ENCODE results near the gene FNDC11.
"Not testable (repeated sequence)": the region's sequence is repeated elsewhere in the genome, so short reads cannot be mapped to it uniquely, and the experiment has no call there.

The FNDC11 gene

GRCh38 chr20:63567386-63568169, 13.6 kb downstream of the FNDC11 start:
- DNase-seq, result peak in 3 of 5 experiments; percentile 21 to 82 (median 52)

GRCh38 chr20:63568170-63568981, 14.4 kb downstream of the FNDC11 start:
- peak in 1 of 5 experiments; percentile 27 for DNase-seq

DNA sequence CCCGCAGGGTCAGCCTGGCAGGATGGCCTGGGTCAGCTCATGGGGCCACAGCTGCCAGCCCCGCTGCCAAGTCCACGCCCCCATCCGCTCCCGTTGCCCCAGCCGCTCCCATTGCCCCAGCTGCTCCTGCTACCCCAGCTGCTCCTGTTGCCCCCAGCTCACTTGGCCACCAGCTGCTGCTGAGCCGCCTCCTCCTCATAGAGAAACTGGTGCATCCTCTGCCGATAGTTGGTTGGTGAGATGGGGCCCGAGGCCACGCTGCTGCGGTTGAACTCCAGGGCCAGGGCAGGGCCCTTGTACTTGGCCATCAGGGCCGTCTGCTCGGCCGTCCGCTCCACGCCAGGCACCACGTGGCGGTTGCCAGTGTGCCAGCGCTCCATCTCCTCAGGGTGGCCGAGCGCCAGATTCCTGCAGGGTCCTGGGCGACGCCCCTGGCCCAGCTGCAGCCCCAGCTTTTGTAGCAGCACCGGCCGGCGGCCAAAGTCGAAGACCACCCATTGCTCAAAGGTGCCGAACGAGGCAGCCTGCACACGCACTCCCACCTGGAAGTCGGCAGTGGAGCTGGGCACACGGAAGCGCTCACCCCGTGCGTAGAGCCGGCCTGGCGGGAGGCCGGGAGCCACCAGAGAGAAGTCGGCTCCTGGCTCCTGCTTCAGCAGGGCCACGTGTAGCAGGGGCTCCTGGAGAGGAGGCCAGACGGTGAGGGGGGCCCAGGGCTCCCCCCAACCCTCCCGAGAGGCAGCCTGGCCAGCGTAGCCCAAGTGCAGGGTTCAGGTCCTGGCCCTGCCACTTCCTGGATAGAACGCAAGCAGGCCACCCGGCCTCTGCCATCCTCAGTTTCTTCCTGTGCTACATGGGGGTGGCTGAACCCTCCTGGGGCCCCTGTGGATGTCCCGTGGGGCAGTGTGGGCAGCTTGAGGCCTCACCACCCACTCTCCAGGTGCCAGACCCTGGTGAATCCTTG, 15.3 kb downstream of the FNDC11 start:
- no peak for DNase-seq

GRCh38 chr20:63570281-63571086, 16.5 kb downstream of the FNDC11 start:
- DNase-seq, result no peak

DNA sequence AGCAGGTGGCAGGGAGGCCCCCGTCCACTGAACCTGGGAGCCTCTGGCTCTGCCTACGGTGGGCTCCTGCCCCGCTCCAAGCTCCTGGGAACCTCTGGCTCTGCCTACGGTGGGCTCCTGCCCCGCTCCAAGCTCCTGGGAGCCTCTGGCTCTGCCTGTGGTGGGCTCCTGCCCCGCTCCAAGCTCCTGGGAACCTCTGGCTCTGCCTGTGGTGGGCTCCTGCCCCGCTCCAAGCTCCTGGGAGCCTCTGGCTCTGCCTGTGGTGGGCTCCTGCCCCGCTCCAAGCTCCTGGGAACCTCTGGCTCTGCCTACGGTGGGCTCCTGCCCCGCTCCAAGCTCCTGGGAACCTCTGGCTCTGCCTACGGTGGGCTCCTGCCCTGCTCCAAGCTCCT, 17.1 kb downstream of the FNDC11 start:
- not testable (repeated sequence) for DNase-seq

DNA sequence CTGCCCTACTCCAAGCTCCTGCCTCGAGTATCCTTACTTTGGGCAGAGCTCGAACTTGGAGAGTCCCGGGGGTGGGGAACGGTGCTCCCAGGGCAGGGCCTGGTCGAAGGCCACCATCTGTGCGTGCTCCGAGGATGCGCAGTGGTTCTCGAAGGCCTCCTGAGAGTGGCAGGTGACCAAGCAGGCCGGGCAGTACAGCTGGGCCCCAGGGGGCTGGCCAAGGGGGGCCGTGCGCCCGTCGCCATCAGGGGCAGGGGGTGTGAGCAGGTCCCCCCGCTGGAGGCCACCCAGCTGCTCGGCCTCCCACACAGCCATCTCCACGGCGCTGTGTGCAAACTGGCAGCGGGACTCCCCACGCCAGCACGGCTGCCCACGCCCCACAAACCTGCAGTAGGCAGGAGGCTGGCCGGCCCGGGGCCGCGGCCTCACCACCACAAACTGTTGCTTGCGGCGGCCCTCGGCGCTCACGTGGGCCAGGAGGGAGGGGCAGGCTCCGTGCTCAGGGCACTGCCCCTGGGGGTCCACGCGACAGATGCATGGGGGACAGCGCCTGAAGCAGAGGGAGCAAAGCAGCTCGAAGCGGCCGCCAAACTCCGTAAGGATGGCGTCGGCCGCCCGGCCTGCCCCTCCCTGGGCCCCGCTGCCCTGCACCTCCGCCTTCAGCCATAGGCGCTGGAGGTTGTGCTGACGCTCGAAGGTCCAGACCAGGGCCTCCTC, 18.3 kb downstream of the FNDC11 start:
- no peak for DNase-seq

- DNase-seq, result no peak
Measured at GRCh38 chr20:63572788-63573646, 19.1 kb downstream of the FNDC11 start.

GRCh38 chr20:63573647-63574131, 19.7 kb downstream of the FNDC11 start:
- DNase-seq, result no peak

DNA sequence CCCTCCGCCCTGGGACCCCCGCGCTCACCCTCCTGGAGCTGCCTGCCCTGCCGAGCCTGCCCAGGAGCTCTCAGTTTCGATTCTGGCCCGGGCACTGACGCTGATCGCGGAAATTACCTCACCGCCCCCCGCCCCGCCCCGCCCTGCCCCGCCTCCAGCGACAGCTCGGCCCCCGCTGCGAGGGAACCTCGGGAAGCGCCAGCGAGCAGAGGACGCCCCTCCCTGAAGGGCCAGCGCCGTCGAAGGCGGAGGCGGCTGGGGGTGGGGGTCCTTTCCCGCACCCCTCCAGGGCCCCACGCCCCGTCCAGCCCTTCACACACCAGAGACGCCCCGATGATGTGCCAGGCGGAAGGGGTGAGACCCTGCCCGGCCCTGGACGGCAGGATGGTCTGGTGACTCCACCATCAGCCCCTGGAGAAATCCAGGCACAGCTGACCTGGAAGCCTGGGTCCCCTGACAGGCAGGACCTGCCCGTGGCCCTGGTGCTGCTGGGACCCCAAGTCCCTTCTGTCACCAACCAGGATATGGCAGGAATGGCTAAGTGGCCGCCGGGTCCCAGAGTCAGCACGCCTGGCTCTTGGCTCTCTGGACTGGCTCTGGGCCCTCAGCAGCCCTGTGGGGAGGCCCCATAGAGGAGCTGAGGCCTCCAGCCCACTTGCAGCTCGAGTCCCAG, 20.3 kb downstream of the FNDC11 start, which contains the start of gene HELZ2:
TSS of gene HELZ2 (minus strand) at position 84 of the 673 bp plus-strand sequence. CDS start 1,854 bp downstream, outside the sequence.
- peak; percentile 21 to 68 (median 49) for DNase-seq

GRCh38 chr20:63574829-63575743, 21.1 kb downstream of the FNDC11 start:
- DNase-seq, result no peak

DNA sequence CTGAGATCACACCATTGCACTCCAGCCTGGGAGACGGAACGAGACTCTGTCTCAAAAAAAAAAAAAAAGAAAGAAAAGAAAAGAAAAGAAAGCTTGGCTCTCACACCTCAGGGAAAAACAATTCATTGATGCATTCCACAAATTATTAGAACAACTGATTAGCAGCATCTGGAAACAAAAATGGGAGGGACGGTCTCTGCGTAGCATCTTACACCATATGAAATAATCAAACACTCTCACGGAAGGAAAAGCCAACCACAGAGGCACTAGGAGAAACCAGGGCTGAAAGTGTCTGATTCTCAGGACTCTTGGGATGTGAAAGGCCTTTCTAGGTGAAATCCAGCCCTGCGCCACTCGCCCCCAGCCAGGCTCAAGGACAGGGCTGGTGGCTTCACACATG, 22.4 kb downstream of the FNDC11 start:
- no peak for DNase-seq

GRCh38 chr20:63577317-63577894, 23.4 kb downstream of the FNDC11 start:
- no peak for DNase-seq

DNA sequence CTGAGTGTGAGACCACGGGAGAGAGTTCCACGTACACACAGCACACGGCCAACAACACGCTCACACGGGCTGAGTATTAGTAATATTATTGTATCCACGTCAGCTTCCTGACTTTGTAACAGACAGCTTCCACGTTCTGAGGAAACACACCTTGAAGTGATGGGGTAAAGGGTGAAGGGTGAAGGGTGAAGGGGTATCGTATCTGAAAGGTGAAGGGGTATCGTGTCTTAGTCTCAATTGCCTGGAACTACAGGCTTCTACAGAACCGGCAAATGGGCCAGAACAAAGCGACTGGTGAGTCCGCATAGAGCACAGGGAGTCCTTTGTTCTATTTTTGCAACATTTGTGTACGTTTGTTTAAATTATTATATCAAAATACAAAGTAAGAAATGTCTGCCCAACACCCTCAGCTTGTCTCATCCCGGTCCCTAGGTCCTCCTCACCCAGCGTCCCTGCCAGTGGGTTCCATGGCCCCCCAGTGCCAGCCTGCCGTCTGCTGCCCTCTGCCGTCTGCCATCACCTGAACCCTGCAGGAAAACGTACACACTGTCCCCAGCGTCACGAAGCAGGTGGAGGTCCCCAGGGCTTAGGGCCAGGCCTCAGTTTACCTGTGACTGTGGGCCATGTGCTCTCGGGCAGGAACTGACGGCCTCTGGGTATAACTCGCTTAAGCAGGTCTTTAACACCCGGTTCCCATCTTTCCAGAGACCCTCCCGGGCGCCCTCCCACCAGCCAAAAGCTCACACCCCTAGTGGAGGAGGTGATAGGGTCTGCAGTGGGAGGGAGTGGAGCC, 24.5 kb downstream of the FNDC11 start:
- no peak for DNase-seq

GRCh38 chr20:63579017-63579694, 25.2 kb downstream of the FNDC11 start:
- DNase-seq, result no peak

DNA sequence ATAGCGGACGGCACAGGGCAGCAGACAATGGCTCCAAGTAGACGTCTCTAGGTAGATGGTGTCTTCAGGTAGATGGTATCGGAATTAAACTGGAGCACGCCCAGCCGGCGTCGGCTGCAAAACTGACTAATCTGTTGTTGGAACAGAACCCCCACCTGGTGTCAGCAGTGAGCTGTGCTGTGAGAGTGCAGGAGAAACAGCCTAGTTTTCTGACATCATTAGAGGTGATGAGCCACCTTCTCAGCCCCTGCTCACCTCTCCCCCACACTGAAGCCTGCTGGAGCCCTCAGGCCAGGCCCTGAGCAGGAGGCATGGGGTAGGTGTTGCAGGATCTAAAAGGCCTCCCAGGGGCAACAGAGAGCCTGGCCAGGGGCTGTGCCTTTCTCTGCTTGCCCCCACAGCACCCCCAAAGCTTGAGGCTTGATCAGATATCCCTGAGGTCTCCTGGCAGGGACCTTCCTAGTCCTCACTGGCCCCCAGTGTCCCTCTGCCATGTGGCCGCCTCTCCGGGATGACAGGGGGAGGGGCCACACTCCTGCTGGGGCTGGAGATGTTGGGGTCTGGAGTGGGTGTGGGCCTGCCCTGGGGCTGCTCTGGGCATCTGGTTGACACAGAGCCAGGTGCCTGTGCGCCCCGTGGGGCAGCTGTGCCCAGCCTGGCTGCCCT, 27.0 kb downstream of the FNDC11 start:
- DNase-seq, result peak in 4 of 5 experiments; percentile 48 to 74 (median 59)
